Endothelial cell (in vitro differentiated cells): ENCODE measurements around the gene ABCC5. TPM values are rescaled to one million over a fixed set of nuclear protein-coding genes. Genes with fewer than 3 reads are reported as not detected.

Experiments used
- DNase-seq: peaks from one replicate; pipeline ENCODE4 v3.0.0; 2021; ENCODE audit warnings: low spot score
- H3K27ac Mint-ChIP-seq: one replicate; pipeline ENCODE4 v1.8.0; 2021; ENCODE audit warnings: mixed read lengths, inconsistent platforms; ENCODE audit not compliant: unreplicated experiment
- H3K27me3 Mint-ChIP-seq: one replicate; pipeline ENCODE4 v1.8.0; 2021; ENCODE audit warnings: mild to moderate bottlenecking, moderate library complexity, mixed read lengths, inconsistent platforms; ENCODE audit not compliant: unreplicated experiment
- H3K36me3 Mint-ChIP-seq: one replicate; pipeline ENCODE4 v1.8.0; 2021; ENCODE audit warnings: mild to moderate bottlenecking, low read depth, mixed read lengths, inconsistent platforms; ENCODE audit not compliant: unreplicated experiment
- H3K4me1 Mint-ChIP-seq: one replicate; pipeline ENCODE4 v1.8.0; 2021; ENCODE audit warnings: mild to moderate bottlenecking, mixed read lengths, inconsistent platforms; ENCODE audit not compliant: unreplicated experiment
- H3K4me3 Mint-ChIP-seq: one replicate; pipeline ENCODE4 v1.8.0; 2021; ENCODE audit warnings: mild to moderate bottlenecking, mixed read lengths, inconsistent platforms; ENCODE audit not compliant: unreplicated experiment
- H3K9me3 Mint-ChIP-seq: one replicate; pipeline ENCODE4 v1.8.0; 2021; ENCODE audit warnings: mixed read lengths, inconsistent platforms; ENCODE audit not compliant: unreplicated experiment
- CTCF ChIP-seq: fragments of 200-600 bp; sonication (generic); IDR thresholded peaks from one replicate; pipeline ENCODE4 v1.5.0; 2021; ENCODE audit warnings: antibody characterized with exemption; ENCODE audit not compliant: unreplicated experiment
- total RNA-seq: library from RNA; stranded (reverse); fragmentation: NEBNext Ultra II Directional; extraction: Animal tissue kit (Norgen Biotek cat#: 25700); gene quantifications from one replicate; pipeline ENCODE4 v1.2.1, GENCODE V29; 2021; ENCODE audit not compliant: unreplicated experiment

ABCC5 gene
- total RNA-seq, 1 donor from 2014 or later = 45.9 TPM

- peaks cover 9% of the 10 kb centered on the region for H3K4me1 Mint-ChIP-seq
- no peaks in the 10 kb centered on the region for H3K27me3 Mint-ChIP-seq
- no peak for TF ChIP-seq CTCF
- H3K27ac Mint-ChIP-seq = no peak overlapping the region
- H3K4me3 Mint-ChIP-seq = no peak overlapping the region
- peaks cover 17% of the 10 kb centered on the region for H3K36me3 Mint-ChIP-seq
- no peaks in the 10 kb centered on the region for H3K9me3 Mint-ChIP-seq
- no peak for DNase-seq
Observed at GRCh38 chr3:183980403-183980802, 37.3 kb downstream of the ABCC5 start.

GRCh38 chr3:183975981-183976662 lies 41.6 kb downstream of the ABCC5 start:
- Mint-ChIP-seq H3K36me3 (peaks cover 15% of the 10 kb centered on the region), H3K27ac (no peak overlapping the region), H3K4me3 (no peak overlapping the region), H3K4me1 (peaks cover 5% of the 10 kb centered on the region), H3K27me3 (no peaks in the 10 kb centered on the region), H3K9me3 (no peaks in the 10 kb centered on the region)
- no peak for TF ChIP-seq CTCF
- no peak for DNase-seq

GRCh38 chr3:183968666-183969245 lies 48.9 kb downstream of the ABCC5 start:
- no peak for DNase-seq
- Mint-ChIP-seq H3K4me1 (no peaks in the 10 kb centered on the region), H3K4me3 (no peak overlapping the region), H3K36me3 (peaks cover 25% of the 10 kb centered on the region), H3K27ac (no peak overlapping the region), H3K9me3 (no peaks in the 10 kb centered on the region), H3K27me3 (no peaks in the 10 kb centered on the region)
- no peak for TF ChIP-seq CTCF

- Mint-ChIP-seq H3K36me3 (peaks cover 34% of the 10 kb centered on the region), H3K9me3 (no peaks in the 10 kb centered on the region), H3K27ac (no peak overlapping the region)
Observed at GRCh38 chr3:183967693-183968092, 50.0 kb downstream of the ABCC5 start.

More at GRCh38 chr3:183967693-183968092, 50.0 kb downstream of the ABCC5 start:
- H3K4me3 Mint-ChIP-seq = no peak overlapping the region
- TF ChIP-seq CTCF = no peak
- H3K4me1 Mint-ChIP-seq = no peaks in the 10 kb centered on the region
- H3K27me3 Mint-ChIP-seq = no peaks in the 10 kb centered on the region
- DNase-seq = no peak
